Upper lobe of right lung (tissue), 1 donor: ENCODE data around the gene HIC1. TPM values are rescaled to one million over a fixed set of nuclear protein-coding genes. Genes with fewer than 3 reads are reported as not detected.

Experiments
- ATAC-seq: fragments of 200-7000 bp; cut with Tn5 transposase; one replicate; pipeline ENCODE4 v1.9.1; 2020; ENCODE audit warnings: mild to moderate bottlenecking, moderate library complexity
- DNase-seq: peaks from one replicate; pipeline ENCODE4 v3.0.0-alpha.2; 2020
- H3K27ac ChIP-seq: fragments of 200-600 bp; one replicate; pipeline ENCODE4 v1.8.0; 2022
- H3K27me3 ChIP-seq: fragments of 200-600 bp; one replicate; pipeline ENCODE4 v1.8.0; 2022; ENCODE audit warnings: mild to moderate bottlenecking
- H3K36me3 ChIP-seq: fragments of 200-600 bp; one replicate; pipeline ENCODE4 v1.8.0; 2022
- H3K4me1 ChIP-seq: fragments of 200-600 bp; one replicate; pipeline ENCODE4 v1.8.0; 2022
- H3K4me3 ChIP-seq: fragments of 200-600 bp; one replicate; pipeline ENCODE4 v1.8.0; 2022; ENCODE audit warnings: mild to moderate bottlenecking
- H3K9me3 ChIP-seq: fragments of 200-600 bp; one replicate; pipeline ENCODE4 v1.8.0; 2022
- intact Hi-C: fragments of 100-400 bp; cut with DNase I; formaldehyde crosslinking; loops from one replicate; pipeline ENCODE4 v1.11.0; 2022
- total RNA-seq: library from RNA; stranded (reverse); fragmentation: NEBNext Ultra II Directional; extraction: Animal tissue kit (Norgen Biotek cat#: 25700); gene quantifications from one replicate; pipeline ENCODE4 v1.2.1, GENCODE V29; 2021
- TF ChIP-seq, protein P1 (sequence below): fragments of 200-600 bp; IDR thresholded peaks from one replicate; pipeline ENCODE4 v1.8.0; 2022; ENCODE audit warnings: antibody characterized with exemption
- donor health status: DM: no; HTN: yes; CAD: no; lungs with severe emphysema.

HIC1 gene
- total RNA-seq, 1 donor from 2014 or later = 20.8 TPM

DNA sequence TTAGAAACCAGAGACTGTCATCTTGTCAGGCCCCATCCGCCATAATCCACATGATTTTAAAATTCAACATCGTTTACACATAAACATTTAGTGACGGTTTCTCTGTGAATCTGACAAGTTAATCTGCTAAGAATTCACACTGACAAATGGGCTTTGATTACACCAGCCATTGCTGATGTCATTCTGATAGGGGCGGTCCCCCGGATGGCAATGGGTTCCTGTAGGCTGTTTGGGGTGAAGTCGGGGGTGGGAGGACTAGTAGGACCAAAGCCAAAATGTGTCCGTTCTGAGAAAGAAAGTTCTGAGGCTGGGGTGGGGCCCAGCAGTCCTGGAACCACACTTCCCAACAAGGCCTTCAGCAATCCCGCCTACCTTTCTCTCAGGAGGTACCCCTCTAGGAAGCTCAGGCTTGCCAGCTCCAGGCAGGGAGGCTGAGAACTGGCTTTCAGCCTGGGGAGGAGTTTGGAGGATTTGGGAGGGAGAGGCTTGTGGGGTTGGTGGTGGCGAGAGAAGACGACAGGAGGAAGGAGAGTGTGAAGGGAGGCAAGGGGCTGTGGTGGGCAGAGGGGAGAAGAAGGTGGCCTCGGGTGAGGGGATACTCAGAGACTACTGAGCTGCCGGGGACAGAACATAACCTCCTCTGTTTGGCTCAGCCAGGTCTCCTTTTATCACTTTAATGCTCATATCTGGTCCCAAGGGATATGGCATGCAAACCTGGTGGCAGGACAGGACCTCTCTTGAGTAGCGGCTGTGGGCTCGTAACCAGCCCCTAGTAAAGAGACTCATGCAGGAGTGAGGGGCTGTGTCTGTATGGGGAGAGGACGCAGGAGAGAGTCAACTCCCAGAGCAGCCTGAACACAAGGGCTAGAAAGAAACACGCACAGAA, 8.6 kb downstream of the HIC1 start:
- H3K27ac ChIP-seq = peak overlapping the region; percentile 69
- TF ChIP-seq, protein P1, sequence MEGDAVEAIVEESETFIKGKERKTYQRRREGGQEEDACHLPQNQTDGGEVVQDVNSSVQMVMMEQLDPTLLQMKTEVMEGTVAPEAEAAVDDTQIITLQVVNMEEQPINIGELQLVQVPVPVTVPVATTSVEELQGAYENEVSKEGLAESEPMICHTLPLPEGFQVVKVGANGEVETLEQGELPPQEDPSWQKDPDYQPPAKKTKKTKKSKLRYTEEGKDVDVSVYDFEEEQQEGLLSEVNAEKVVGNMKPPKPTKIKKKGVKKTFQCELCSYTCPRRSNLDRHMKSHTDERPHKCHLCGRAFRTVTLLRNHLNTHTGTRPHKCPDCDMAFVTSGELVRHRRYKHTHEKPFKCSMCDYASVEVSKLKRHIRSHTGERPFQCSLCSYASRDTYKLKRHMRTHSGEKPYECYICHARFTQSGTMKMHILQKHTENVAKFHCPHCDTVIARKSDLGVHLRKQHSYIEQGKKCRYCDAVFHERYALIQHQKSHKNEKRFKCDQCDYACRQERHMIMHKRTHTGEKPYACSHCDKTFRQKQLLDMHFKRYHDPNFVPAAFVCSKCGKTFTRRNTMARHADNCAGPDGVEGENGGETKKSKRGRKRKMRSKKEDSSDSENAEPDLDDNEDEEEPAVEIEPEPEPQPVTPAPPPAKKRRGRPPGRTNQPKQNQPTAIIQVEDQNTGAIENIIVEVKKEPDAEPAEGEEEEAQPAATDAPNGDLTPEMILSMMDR = no peak
- intact Hi-C loops = no loop called here
- H3K4me1 ChIP-seq = peaks cover 80% of the 10 kb centered on the region
- H3K27me3 ChIP-seq = no peaks in the 10 kb centered on the region
- DNase-seq (no peak), ATAC-seq (no peak)
- peaks cover 28% of the 10 kb centered on the region for H3K36me3 ChIP-seq
- no peak overlapping the region for H3K4me3 ChIP-seq
- no peaks in the 10 kb centered on the region for H3K9me3 ChIP-seq

DNA sequence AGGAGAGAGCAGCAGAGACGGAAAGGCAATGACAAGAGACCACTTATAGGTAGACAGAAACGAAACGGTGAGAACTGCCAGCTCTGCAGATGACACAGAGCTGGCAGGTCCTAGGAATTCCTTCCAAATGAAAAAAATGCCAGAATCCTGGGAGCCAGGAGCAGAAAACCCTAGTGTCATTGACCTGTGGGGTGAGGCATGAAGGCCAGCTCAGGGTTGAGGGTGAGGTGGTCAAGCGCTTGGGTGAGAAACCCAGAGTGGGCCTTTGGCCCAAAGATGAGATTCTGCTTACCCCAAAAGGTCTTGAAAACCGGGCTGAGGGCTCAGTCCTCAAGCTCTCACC, 9.2 kb downstream of the HIC1 start:
- peak overlapping the region; percentile 55 for H3K27ac ChIP-seq
- H3K4me1 ChIP-seq = peaks cover 82% of the 10 kb centered on the region
- intact Hi-C loops = no loop called here
- H3K36me3 ChIP-seq = peaks cover 32% of the 10 kb centered on the region
- DNase-seq = no peak
- no peak overlapping the region for H3K4me3 ChIP-seq
- no peaks in the 10 kb centered on the region for H3K27me3 ChIP-seq
- no peaks in the 10 kb centered on the region for H3K9me3 ChIP-seq
- no peak for ATAC-seq
- TF ChIP-seq, protein P1 = no peak

DNA sequence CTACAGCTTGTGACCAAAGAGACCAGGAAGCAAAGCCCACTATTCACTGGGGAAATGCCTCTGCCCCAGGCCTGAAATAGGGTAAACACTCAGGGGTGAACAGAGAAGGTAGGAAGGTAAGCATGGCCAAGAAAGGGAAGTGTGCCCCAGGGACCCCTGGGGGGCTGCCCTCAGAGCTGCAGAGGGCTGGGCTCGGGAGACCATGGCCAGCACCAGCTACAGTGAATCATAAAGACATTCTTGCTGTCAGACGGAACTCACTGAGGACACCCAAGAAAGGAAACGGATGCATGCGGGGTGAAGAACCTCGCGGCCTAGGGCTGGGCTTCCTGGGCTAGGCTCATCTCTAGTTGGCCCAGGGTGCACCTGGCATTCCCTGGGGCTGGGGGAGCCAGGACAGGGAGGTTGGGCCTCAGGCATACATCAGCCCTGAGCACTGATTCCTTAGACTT, 9.6 kb downstream of the HIC1 start:
- Histone ChIP-seq H3K27ac (peak overlapping the region; percentile 55), H3K9me3 (no peaks in the 10 kb centered on the region), H3K4me1 (peaks cover 78% of the 10 kb centered on the region), H3K27me3 (no peaks in the 10 kb centered on the region), H3K36me3 (peaks cover 31% of the 10 kb centered on the region), H3K4me3 (no peak overlapping the region)
- DNase-seq = no peak
- no peak for ATAC-seq
- TF ChIP-seq, protein P1 = no peak
- intact Hi-C loops = no loop called here

DNA sequence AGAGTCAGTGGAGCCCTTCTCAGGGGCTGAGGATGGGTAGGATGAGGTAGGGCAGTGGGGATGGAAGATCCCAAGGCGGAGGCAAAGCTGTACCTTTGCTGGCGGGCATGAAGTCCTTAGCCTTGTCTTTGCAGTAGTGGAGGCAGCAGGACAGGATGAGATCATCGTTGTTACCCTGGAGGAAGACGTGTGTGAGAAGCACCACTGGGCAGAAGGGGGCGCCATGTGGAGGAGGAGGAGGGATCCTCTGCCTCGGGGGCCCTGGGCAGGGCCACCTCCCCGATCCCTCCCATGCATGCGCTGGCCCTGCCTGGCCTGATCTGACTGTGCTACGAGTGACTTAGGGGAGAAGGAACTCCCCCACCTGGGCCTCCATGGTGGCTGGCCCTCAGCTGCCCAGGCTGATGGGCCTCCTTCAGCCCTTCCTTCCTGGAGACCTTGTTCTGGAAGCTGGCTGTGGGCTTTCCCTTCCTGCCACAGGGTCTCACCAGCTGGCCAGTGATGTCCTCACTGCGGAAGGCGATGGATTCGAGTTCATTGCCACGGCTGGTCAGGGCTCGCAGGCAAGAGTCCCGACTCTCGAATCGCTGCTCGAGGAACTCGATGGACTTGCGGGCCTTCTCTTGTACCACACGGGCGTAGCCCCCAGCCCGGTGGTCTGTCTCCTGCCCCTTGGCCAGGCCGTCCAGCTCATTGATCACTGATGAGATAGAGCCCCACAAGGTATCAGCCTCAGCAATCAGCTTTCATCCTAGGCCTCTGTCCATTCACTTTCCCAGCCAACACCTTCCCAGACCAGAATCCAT, 10.3 kb downstream of the HIC1 start:
- H3K36me3 ChIP-seq = peaks cover 24% of the 10 kb centered on the region
- ATAC-seq (peak; percentile 54), DNase-seq (no peak)
- no peak overlapping the region for H3K4me3 ChIP-seq
- H3K27ac ChIP-seq = peak overlapping the region; percentile 55
- H3K4me1 ChIP-seq = peaks cover 72% of the 10 kb centered on the region
- TF ChIP-seq, protein P1 = peak; percentile 38
- H3K27me3 ChIP-seq = no peaks in the 10 kb centered on the region
- intact Hi-C loops = no loop called here
- H3K9me3 ChIP-seq = no peaks in the 10 kb centered on the region

DNA sequence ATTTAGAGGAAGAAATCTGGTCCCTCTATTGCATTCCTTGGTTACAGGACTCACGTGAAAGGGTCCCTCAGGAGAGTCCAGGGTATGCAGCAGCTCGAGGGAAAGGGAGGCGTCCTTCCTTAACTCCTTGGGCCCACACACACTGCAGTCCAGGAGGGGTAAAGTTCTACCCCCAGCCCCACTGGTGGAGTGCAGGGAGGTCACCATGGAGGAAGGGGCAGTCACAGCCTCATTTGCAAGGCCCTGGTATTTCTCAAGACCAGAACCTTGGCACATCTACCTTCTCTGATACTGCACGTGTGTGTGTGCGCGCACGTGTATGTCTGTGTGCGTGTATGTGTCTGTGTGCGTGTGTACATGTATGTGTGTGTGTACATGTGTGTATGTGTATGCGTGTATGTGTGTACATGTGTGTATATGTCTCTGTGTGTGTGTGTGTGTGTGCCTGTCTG, 11.1 kb downstream of the HIC1 start:
- Histone ChIP-seq H3K36me3 (peaks cover 22% of the 10 kb centered on the region), H3K27ac (peak overlapping the region; percentile 55), H3K4me1 (peaks cover 70% of the 10 kb centered on the region), H3K9me3 (no peaks in the 10 kb centered on the region), H3K27me3 (no peaks in the 10 kb centered on the region), H3K4me3 (no peak overlapping the region)
- ATAC-seq (no peak), DNase-seq (no peak)
- intact Hi-C loops = no loop called here
- TF ChIP-seq, protein P1 = no peak
